ENCODE measurements around the gene EFS.

The EFS gene

DNA sequence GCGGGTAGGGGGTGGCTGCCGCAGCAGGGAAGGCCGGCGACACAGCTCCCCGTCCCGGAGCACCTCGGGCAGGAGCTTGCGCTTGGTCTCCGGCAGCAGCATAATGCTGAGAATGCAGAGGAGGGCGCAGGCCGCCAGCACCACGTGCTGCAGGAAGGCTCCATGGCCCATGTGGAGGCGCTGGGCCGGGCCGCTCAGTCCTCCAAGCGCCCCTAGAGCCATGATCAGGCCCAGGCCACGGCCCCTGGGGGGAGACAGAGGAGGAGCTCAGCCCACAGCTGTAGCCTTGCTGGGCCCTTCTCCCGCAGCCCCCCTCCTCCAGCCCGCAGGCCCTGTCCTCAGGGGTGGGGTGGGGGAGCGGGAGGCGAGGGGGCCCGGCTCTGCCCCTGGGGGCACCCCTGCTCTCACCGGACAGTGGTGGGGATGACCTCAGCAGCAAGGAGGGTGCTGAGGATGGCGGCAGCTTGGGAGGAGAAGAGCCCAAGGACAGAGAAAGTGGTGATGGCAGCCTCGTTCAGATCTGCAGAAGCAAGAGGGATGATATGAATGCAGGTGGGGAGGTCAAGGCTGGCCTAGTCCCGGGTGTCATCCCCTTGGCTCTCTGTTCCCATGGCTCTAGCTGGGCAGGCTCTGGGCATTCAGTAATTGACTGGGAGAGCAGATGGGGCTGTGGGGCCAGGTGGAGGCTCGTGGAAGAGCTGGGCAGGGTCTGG lies 18.1 kb downstream of the EFS start:
- H3K4me3 ChIP-seq (replicated peaks in 1 of 2; ENCODE audit: low read depth in 2 of 2, low read length in 2 of 2), result no peak overlapping the region
- TF ChIP-seq, protein P1, sequence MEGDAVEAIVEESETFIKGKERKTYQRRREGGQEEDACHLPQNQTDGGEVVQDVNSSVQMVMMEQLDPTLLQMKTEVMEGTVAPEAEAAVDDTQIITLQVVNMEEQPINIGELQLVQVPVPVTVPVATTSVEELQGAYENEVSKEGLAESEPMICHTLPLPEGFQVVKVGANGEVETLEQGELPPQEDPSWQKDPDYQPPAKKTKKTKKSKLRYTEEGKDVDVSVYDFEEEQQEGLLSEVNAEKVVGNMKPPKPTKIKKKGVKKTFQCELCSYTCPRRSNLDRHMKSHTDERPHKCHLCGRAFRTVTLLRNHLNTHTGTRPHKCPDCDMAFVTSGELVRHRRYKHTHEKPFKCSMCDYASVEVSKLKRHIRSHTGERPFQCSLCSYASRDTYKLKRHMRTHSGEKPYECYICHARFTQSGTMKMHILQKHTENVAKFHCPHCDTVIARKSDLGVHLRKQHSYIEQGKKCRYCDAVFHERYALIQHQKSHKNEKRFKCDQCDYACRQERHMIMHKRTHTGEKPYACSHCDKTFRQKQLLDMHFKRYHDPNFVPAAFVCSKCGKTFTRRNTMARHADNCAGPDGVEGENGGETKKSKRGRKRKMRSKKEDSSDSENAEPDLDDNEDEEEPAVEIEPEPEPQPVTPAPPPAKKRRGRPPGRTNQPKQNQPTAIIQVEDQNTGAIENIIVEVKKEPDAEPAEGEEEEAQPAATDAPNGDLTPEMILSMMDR (IDR thresholded peaks at IDR 0.05; ENCODE audit: low read depth, low read length), result no peak
- no peak for DNase-seq (ENCODE audit: low read depth in 2 of 2)

DNA sequence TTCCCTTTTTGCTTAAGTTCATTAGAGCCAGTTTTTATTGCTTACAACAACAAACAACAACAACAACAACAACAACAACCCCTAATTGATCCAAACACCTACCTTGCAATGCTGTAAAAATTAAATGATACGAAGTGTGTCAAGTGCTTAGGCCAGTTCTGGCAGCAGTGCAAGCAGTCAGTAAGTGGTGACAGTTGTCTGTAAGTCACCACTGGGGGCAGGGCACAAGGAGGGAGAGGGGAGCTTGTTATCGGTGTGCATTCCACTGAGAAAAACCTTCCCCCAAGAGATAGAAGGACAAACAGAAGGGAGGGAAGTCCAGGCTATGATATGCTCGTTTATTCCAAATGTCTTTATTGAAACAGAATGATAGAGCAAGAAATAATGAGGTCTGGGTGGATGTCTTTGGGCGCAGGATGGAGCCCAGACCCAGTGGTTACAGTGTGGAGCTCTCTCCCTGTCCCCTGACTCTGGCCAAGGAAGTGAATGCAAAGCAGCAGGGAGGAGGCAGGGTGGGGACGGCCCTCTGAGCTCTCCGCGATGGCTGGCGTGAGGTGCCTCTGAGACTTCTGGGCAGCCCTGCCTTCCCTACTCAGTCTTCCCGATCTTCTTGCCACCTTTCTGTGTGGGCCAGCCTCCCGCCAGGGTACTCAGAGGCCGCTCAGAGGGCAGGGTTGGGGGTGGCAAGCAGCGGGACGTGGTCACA lies 18.8 kb downstream of the EFS start:
- no peak for DNase-seq (ENCODE audit: low read depth in 2 of 2)
- no peak overlapping the region for H3K4me3 ChIP-seq (replicated peaks in 1 of 2; ENCODE audit: low read depth in 2 of 2, low read length in 2 of 2)
- TF ChIP-seq, protein P1 (IDR thresholded peaks at IDR 0.05; ENCODE audit: low read depth, low read length), result no peak

DNA sequence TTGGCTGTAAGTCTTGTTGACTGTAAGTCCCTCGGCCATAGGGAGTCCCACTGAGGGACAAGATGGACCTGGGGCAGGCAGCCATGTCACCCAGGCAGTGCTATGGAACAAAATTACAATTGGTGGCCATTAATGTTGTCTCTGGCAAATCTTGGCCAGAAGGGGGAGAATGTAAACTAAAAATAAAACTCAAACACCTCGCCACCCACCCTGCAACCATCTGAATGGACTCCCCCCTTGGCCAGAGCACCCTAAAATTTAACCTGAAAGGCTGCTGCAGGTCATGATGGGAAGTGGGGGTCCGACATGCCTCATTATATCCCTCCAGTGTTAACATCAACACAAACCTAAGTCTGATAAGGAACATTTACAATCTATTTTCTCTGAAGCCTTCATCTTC lies 20.5 kb downstream of the EFS start:
- no peak overlapping the region for H3K4me3 ChIP-seq (replicated peaks in 1 of 2; ENCODE audit: low read depth in 2 of 2, low read length in 2 of 2)
- TF ChIP-seq, protein P1 (IDR thresholded peaks at IDR 0.05; ENCODE audit: low read depth, low read length), result no peak
- DNase-seq (ENCODE audit: low read depth in 2 of 2), result no peak

DNA sequence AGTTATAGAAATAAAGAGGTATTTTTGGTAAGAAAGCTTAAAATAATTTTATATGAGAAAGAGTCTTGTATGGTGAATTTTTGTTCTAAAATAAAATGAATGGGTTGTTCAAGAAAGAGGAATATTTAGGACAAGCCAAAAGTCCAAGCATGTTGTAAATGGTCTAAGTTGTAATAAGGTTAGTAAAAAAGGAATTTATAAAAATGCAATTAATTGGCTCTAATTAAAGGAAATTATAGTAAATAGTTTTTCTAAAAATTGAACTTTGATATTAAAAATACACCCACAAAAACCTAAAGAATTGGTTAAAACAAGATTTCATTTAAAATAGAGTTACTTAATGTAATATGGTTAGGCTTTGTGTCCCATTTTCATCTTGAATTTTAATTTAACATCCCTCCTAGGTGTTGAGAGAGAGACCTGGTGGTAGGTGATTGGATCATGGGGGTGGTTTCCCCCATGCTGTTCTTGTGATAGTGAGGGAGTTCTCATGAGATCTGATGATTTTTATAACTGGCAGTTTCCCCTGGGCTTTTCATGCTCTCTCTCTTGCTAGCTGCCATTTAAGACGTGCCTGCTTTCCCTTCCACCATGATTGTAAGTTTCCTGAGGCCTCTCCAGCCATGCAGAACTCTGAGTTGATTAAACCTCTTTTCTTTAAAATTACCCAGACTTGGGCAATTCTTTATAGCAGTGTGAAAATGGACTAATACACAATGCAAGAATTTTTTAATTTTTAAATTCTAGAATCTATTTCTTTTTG lies 25.3 kb downstream of the EFS start:
- no peak overlapping the region for H3K4me3 ChIP-seq (replicated peaks in 1 of 2; ENCODE audit: low read depth in 2 of 2, low read length in 2 of 2)
- no peak for DNase-seq (ENCODE audit: low read depth in 2 of 2)
- TF ChIP-seq, protein P1 (IDR thresholded peaks at IDR 0.05; ENCODE audit: low read depth, low read length), result no peak

DNA sequence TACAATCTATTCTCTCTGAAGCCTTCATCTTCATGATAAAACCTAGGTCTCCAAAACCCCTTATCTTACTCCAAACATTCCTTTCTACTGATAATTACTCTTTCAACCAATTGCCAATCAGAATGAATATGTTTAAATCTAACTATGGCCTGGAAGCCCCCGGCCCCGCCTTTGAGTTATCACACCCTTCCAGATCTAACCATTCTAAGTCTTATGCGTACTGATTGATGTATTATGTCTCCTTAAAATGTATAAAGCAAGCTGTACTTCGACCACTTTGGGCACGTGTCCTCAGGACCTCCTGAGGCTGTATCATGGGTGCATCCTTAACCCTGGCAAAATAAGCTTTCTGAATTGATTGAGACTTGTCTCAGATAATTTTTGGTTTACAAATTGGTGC lies 29.3 kb downstream of the EFS start:
- TF ChIP-seq, protein P1 (IDR thresholded peaks at IDR 0.05; ENCODE audit: low read depth, low read length), result no peak
- no peak overlapping the region for H3K4me3 ChIP-seq (replicated peaks in 1 of 2; ENCODE audit: low read depth in 2 of 2, low read length in 2 of 2)

DNA sequence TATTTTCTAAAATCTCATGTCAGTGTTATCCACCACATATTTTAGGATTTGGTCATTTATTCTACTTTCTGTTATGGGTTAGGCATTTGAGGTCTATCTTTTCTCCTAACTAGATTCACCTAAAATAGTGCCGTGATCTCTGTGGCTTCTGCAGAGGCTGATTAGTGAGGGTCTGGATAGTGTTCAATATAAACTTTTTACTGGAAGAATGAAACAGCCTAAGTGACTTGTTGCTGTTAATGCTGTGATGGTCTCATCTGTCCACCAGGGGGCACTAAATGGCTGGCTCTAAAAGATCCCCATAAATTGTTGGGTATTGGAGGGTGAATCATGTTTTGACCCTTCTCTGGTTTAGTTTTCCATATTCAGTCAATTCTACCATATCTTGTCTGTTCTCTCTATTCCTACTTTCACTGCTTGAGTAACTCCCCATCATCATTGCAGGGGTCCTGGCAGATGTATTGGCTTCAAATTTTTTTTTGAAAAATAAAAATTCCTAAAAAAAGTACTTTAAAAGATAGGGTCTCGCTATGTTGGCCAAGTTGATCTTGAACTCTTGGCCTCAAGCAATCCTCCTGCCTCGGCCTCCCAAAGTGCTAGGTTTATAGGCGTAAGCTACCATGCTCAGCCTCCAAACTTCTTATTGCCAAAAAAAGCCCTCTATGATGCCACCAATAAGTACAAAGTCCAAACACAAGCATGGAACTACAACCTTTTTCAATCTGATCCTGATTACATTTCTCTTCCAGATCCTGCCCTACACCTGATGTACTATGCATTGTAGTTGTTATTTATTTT lies 36.8 kb downstream of the EFS start:
- TF ChIP-seq, protein P1 (IDR thresholded peaks at IDR 0.05; ENCODE audit: low read depth, low read length), result peak; percentile 77
- H3K4me3 ChIP-seq (replicated peaks in 1 of 2; ENCODE audit: low read depth in 2 of 2, low read length in 2 of 2), result no peak overlapping the region
- peak; percentile 86 to 87 for DNase-seq (ENCODE audit: low read depth in 2 of 2)

More for the DNA sequence above, 29.3 kb downstream of the EFS start:
- DNase-seq (ENCODE audit: low read depth in 2 of 2), result no peak

All from cardiac fibroblast (primary cell).